ELF-1 (cell line): ENCODE data around the gene LZTR1.
"Not testable (repeated sequence)": the region's sequence is repeated elsewhere in the genome, so short reads cannot be mapped to it uniquely, and the experiment has no call there.

Source experiments
- DNase-seq: peaks from one replicate; pipeline ENCODE4 v3.0.0-alpha.2; 2016; ENCODE audit warnings: low read depth, low spot score

The LZTR1 gene

DNA sequence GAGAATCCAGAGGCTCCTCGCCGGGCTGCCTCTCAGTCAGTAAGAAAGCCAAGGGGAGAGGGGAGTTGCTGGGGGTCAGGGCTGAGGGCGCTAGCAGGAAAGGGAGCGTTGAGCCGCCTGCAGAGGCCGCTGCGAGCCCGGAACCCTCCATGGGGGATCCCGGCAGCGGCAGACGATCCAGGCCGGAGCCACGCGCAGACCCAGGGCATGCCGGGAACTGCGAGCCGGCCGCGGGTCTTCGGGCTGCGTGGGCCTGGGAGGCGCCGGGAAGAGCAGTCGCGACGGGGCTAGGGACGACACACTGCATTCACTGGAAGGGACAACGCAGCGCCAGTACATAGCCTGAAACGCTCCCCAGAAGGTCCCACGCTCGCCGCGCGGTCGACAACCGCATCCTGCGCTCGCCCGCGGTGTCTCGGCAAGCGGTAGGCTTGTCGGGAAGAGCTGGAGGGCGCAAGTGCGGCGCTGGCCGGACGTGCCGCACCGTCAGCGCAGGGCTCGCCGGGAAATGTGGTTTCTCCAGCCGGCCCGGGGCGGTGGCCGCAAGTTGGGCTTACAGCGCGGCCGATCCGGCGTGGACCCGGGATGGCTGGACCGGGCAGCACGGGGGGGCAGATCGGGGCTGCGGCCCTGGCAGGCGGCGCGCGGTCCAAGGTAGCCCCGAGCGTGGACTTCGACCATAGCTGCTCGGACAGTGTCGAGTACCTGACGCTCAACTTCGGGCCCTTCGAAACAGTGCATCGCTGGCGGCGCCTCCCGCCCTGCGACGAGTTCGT lies at the start of gene LZTR1:
Gene LZTR1 (plus strand): TSS at position 511 of the 776 bp plus-strand sequence. CDS start 75 bp downstream, at position 586.
- DNase-seq, result peak; percentile 90

DNA sequence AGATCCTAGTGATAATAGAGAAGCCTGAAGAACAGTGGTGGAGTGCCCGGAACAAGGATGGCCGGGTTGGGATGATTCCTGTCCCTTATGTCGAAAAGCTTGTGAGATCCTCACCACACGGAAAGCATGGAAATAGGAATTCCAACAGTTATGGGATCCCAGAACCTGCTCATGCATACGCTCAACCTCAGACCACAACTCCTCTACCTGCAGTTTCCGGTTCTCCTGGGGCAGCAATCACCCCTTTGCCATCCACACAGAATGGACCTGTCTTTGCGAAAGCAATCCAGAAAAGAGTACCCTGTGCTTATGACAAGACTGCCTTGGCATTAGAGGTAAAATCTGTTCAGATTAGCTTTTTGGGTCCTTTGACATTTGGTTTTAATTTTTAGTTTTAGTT lies 48.2 kb upstream of the LZTR1 start:
- no peak for DNase-seq

DNA sequence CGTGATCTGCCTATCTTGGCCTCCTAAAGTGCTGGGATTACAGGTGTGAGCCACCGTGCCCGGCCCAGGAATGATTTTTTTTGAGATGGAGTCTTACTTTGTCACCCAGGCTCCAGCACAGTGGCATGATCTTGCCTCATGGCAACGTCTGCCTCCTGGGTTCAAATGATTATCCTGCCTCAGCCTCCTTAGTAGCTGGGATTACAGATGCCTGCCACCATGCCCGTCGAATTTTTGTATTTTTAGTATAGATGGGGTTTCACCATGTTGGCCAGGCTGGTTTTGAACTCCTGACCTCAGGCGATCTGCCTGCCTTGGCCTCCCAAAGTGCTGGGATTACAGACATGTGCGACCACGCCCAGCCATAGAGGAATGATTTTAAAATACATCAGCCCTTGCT lies 47.0 kb upstream of the LZTR1 start:
- DNase-seq, result not testable (repeated sequence)

DNA sequence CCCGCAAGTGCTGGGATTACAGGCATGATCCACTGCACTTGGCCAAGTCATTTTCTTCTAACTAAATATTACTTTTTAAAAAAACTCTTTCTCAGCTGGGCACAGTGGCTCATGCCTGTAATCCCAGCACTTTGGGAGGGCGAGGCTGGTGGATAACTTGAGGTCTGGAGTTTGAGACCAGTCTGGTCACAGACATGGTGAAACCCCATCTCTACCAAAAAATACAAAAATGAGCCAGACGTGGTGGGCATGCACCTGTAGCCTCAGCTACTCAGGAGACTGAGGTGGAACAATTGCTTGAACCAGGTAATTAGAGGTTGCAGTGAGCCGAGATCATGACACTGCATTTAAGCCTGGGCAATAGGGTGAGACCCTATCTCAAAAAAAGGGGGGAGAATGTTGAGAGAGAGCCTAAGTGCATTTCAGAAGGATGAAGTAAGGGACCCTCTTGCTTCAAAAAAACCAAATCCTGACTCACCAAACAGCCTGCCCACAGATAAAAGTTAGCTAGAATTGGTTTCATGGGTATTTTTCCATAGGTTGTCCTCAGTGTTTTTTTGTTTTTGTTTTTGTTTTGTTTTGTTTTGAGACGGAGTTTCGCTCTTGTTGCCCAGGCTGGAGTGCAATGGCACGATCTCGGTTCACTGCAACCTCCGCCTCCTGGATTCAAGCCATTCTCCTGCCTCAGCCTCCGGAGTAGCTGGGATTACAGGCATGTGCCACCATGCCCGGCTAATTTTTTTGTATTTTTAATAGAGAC lies 46.1 kb upstream of the LZTR1 start:
- not testable (repeated sequence) for DNase-seq

DNA sequence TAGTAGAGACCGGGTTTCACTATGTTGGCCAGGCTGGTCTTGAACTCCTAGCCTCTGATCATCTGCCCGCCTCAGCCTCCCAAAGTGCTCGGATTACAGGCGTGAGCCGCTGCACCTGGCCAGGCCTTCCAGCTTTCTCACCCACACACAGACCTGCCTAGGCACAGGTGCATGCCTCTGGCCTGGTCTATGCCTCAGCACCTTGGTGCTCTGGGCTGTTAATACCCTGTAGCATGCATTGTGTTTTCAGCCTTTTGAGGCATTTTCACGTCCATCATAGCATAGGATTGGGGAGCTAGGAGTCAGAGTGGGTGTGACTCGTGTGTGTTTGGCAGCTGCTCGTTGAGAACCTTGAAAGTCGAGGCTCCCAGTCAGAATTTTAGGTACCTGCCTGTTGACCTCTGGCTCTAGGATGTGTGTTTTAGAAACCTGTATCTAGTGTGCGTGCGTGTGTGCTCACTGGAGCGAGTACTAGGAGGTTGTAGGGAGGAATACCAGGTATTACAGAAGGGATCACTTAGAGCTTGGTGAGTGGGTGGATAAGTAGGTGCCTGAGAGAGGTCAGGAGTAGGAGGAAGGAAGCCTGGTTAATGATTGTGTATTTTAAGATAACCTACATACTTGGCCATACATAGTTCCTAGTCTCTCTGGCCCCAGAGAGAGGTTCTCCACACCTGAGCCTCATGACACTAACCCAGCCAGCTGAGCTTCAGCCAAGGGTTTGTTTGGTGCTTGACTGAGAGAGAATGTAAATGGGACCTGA lies 44.9 kb upstream of the LZTR1 start:
- DNase-seq, result no peak

DNA sequence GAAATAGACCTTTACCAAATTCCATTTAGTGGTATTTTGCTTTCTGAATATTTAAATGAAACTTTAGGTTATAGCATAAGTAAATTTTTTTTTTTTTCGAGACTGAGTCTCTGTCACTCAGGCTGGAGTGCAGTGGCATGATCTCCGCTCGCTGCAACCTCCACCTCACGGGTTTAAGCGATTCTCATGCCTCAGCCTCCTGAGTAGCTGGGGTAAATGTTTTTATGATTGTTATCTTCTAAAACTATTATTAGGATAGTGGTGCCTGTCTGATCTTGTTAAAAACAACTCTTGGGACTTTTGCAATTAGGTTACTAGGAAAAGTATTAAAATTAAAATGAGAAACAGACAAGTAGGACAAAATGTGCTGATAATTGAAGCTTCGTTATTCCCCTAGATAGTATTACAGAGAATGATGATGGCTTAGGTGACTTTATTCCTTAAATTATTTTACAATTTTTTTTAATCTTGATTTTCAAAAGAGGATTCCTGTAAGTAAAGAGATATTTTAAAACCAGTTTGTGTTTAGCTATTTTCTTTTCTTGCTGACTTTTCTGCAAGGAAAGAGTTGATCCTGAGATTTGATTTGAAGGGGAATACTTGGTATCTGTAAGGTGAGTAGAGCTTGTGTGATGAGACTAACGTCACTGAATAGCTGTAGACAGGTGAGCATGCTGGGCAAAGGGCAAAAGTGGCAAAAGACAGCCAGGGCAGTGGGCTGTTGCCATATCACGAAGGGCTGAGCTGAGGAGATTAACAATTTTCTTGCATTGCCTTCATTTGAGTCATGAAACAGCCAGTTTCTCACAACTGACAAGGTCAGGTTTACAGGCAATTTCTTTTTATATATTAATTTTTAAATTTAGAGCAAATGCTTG lies 44.1 kb upstream of the LZTR1 start:
- DNase-seq, result no peak

DNA sequence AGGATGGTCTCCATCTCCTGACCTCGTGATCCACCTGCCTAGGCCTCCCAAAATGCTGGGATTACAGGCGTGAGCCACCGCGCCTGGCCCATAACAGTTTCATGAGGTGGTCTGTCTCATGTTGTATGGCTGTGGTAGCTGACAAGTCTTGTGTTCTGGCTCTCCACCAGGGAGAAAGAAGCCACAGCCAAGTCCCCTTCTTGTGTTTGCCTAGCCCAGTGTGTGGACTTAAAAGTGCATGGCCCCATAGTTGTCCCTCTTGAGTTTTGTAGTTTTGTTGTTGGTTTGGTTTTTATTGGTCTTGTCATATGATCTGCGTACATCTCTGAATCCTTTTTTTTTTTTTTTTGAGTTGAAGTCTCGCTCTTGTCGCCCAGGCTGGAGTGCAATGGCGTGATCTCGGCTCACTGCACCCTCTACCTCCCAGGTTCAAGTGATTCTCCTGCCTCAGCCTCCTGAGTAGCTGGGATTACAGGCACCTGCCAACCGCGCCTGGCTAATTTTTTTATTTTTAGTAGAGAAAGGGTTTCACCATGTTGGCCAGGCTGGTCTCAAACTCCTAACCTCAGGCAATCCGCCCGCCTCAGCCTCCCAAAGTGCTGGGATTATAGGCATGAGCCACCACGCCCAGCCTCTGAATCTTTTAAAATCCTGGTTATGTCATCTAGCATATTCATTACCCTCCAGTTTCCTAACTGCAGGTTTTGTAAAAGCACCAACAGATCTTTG lies 42.5 kb upstream of the LZTR1 start:
- not testable (repeated sequence) for DNase-seq

DNA sequence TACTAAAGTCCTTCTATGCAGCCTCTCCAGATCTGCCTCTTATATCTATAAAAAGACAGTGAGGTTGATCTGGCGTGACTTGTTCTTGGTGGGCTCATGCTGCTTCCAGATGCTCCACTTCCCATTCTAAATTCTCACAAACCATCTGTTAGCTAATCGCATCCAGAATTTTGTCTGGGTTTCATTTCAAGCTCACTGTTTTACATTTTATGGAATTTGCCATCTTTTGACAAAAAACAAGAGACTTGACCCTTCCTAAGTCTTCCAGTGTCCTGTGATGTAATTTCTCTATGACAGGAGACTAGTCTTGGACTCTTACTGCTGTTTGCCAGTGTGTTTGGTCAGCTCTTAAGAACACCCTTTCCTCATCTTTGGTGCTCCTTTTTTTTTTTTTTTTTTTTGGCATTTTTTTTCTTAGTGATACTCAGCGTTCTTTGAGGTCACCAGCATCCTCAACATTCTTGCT lies 41.9 kb upstream of the LZTR1 start:
- DNase-seq, result no peak

DNA sequence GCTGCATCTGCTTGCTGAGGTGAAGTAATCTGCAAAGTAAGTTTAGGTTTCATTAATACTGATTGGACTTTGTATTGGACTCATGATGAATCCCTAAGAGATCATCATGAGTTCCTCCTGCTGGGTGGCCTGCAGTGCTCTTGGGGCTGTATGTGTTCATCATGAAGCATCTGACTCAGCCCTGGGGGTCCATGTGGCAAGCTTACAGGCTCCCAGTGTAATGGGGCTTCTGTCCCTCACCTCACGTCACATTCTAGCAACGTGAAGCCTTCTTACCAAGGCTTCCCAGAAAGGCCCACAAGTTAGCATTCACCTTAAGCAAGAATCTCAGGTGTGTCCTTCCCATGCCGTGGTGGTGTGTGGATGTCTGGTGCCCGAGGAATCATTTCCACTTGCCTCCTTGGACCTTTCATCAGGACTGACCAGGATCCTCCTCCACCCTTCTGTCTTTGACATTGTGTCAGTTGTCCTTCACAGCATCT lies 41.2 kb upstream of the LZTR1 start:
- DNase-seq, result no peak

DNA sequence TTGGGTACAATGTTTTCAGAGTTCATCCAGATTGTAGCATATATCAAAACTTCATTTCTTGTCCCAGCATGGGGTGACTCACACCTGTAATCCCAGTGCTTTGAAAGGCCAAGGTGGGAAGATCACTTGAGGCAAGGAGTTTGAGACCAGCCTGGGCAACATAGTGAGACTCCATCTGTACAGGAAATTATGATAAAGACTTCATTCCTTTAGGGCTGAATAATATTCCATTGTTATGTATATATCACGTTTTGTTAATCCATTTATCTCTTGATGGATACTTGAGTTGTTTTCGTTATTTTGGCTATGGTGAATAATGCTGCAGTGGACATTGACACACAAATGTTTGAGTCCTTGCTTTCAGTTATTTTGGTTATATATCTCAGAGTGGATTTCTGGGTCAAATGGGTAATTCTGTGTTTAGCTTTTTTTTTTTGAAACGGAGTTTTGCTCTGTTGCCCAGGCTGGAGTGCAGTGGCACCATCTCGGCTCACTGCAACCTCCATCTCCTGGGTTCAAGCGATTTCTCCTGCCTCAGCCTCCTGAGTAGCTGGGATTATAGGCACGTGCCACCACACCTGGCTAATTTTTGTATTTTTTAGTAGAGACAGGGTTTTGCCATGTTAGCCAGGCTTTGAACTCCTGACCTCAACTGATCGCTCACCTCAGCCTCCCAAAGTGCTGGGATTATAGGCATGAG lies 39.7 kb upstream of the LZTR1 start:
- DNase-seq, result not testable (repeated sequence)

DNA sequence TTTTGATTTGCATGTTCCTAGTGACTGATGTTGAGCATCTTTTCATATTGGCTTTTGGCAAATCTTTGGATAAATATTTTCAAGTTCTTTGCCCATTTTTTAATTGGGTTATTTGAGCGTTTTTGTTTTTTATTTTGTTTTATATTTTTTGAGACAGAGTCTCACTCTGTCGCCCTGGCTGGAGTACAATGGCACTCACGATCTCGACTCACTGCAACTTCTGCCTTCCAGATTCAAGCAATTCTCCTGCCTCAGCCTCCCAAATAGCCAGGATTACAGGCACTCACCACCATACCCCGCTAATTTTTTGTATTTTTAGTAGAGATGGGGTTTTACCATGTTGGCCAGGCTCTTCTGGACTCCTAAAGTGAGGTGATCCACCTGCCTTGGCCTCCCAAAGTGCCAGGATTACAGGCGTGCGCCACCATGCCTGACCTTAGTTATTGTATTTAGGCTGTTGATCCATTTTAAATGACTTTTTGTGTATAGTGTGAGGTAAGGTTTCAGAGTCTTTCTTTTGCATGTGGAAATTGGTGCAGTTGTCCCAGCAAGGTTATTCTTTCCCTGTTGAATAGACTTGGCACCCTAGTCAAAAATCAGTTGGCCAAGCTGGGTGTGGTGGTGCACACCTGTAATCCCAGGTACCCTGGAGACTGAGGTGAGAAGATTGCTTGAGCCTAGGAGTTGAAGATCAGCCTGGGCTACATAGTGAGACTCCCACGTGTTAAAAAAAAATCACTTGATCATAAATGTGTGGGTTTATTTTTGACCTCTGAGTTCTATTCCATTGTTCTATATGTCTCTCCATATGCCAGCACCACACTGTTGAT lies 38.8 kb upstream of the LZTR1 start:
- no peak for DNase-seq

DNA sequence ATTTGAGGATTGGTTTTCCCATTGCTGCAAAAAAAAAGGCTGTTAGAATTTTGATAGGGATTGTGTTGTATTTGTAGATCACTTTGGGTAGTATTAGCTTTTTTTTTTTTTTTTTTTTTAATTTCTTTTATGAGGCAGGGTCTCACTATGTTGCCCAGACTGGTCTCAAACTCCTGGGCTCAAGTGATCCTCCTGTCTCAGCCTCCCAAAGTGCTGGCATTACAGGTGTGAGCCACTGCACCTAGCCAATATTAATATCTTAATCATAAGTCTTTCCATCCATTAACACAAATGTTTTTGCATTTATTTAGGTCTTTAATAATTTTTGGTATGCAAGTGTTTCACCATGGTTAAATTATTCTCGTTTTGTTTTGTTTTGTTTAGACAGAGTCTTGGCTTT lies 38.1 kb upstream of the LZTR1 start:
- DNase-seq, result no peak

DNA sequence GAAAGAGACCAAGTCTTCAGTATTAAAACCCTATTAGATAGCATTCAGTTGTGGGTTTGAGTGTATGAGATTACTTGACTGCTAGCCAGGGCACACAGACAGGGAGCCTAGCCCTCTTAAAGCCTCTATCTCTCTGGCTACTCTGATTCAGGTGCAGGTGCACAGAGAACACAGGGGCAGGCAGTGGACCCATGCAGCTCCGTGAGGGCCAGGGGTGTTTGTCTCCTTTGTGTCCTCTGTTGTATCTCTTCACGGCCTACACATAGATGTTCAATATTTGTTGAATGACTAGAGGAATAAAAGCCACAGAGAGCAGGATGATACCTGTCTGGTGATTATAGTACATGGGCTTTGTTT lies 36.5 kb upstream of the LZTR1 start:
- no peak for DNase-seq

DNA sequence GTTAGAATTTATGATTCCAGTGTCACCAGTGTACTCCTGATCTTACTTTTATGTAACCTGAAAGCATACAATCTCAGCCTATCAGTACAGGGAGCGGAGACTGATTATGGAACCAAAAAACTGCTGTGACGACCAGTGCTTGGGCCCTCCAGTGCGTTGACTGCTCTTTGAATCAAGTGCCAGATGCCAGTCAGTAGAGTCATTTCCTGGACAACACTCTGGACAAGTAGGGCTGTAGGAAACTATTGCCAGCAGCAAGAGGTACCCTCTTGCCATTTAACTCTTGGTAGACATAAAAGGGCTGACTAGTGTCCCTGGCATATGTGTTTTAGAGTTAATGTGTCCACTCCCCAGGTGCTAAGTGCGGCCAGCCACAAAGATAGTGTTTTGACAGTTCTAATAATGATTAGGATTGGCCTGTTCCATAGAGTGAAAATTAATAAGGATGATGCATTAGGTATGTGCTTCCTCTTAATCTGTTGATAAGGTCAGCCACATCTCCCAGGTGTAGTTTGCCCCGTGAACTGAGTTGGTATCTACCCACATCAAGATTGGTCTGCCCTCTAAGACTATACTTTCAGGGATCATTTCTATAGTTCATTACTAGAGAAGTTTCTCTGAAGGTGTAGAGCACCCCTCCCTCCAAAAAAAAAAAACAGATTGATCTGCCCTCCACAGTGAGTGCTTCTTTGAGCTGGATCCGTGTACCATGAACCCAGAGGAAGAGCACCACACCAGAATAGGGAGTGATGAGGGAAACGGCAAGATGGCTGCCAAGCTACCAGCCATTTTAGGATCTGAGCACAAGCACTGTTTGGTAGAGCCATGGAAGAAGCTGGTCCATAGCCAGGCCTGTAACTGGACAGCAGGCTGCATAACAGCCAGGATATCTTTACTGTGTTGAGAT lies 35.8 kb upstream of the LZTR1 start:
- no peak for DNase-seq

DNA sequence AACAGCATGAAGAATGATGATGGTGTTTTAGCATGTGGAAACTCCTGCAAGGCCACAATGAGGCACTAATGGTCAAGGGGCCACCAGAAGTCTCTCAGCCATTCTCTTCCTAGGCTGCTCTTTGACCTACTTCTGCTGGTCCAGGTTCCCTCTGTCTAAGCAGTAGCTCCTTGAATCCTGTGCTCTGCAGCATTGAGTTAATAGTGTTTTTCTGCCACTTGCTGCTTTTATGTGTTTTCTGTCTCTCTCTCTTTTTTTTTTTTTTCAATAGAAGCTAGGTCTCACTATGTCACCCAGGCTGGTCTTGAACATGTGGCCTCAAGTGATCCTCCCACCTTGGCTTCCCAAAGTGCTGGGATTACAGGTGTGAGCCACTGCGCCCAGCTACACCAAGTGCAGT lies 35.1 kb upstream of the LZTR1 start:
- no peak for DNase-seq

DNA sequence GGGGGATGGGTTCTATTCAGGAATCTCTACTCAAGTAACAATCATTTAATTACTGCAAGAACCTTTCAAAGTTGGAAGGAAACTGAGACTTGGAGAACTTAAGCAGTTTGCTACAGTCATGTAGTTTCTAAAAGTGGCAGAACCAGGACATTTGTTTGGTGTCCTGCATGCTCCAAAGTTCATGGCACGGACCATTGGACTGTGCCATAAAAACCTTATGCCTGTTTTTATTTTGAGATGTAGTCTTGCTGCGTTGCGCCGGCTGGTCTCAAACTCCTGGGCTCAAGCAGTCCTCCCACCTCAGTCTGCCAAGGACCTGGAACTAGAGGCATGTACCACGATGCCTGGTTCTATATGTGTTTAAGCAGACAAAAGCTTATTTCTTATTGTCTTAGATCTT lies 33.6 kb upstream of the LZTR1 start:
- no peak for DNase-seq

DNA sequence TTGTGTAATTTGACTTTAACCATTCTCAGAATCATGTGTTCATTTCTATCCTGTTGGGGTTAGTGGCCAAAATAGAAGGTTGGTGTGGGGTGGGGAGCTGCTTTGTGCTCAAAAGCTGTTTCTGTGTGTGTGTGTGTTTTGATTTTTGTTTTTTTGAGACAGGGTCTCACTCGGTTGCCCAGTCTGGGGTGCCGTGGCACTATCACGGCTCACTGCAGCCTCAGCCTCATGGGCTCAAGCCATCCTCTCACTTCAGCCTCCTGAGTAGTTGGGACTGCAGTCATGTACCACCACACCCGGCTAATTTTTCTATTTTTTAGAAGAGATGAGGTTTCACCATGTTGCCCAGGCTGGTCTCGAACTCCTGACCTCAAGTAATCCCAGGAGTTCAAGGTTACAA lies 33.1 kb upstream of the LZTR1 start:
- no peak for DNase-seq

DNA sequence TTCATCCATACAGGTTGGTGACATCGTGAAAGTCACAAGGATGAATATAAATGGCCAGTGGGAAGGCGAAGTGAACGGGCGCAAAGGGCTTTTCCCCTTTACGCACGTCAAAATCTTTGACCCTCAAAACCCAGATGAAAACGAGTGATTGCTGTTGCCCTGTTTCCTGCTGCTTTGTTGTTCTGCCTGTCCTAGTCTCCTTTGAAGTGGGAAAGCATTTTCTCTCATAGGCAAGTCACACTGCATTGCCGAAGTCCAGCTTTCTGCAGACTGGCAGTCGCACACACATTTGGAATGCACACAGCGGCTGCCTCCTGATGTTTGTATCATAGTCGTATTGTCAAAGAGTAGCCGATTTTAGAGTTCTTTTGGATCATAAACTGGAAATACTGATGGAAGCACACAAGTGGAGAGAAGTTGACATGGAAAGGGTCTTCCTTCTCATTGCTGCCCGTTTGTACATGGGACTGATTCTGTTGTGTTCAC lies 32.4 kb upstream of the LZTR1 start:
- no peak for DNase-seq
